ENCODE results near the gene ARL13A.
"Not testable (repeated sequence)": the region's sequence is repeated elsewhere in the genome, so short reads cannot be mapped to it uniquely, and the experiment has no call there.

Gene ARL13A

DNA sequence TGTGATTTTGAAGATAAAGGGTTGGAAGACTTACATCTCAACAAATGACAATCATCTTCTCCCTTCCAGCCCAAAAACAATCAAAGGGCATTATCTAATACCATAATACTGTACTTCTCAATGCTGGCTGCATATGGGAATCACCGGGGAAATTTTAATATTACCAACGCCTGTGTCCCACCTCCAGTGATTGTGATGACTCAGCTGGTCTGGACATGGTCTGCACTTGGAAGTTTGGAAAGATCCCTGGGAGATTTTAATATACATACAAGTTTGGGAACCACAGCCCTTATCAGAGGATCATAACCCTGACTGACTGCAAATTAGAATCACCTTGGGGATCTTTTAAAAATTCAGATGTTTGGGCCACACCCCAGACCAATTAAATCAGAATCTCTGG lies 29.9 kb downstream of the ARL13A start:
- no peaks in the 10 kb centered on the region for H3K27me3 ChIP-seq (ENCODE audit: control insufficient read depth, insufficient read depth, low read length)

DNA sequence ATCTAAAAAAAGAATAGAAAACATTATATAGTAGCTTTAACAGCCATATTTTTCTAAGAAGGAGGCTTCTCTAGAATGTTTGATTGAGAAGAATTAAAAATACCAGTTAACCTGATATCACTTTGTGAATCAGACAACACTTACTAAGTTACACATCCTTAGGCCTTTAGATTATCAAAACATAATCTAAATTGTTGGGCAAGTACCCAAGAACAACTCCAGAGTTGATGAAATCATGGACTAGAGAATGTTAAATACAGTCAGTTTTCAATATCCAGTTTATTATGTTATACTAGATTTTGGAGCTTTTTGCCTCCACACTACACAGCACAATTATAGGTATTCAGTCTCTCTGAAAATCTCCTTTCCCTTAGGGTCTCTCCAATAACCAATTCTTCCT lies 39.6 kb downstream of the ARL13A start:
- Histone ChIP-seq H3K36me3 (ENCODE audit: control insufficient read depth, insufficient read depth, low read length) (no peaks in the 10 kb centered on the region), H3K4me3 (ENCODE audit: low read length) (no peak overlapping the region), H3K27me3 (ENCODE audit: control insufficient read depth, insufficient read depth, low read length) (no peaks in the 10 kb centered on the region)

More for the DNA sequence above, 29.9 kb downstream of the ARL13A start:
- Histone ChIP-seq H3K9ac (ENCODE audit: low read length) (no peak overlapping the region), H3K4me1 (ENCODE audit: control insufficient read depth, insufficient read depth, low read length) (no peaks in the 10 kb centered on the region), H3K27ac (ENCODE audit: low read depth, low read length) (no peak overlapping the region), H3K4me3 (ENCODE audit: low read length) (no peak overlapping the region), H3K36me3 (ENCODE audit: control insufficient read depth, insufficient read depth, low read length) (no peaks in the 10 kb centered on the region)

DNA sequence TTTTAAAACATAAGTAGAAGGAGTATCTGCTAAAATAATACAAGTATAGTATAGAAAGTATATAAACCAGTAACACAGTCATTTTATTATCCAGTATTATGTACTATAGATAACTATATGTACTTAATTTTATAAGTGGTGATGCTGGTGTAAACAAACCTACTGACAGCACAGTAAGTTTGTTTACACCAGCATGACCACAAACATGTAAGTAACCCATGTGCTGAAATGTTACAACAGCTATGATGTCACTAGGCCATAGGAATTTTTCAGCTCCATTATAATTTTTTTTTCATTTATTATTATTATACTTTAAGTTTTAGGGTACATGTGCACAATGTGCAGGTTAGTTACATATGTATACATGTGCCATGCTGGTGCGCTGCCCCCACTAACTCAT lies 42.5 kb downstream of the ARL13A start:
- not testable (repeated sequence) for H3K9ac ChIP-seq (ENCODE audit: low read length); H3K4me1 ChIP-seq (ENCODE audit: control insufficient read depth, insufficient read depth, low read length); H3K36me3 ChIP-seq (ENCODE audit: control insufficient read depth, insufficient read depth, low read length); H3K27me3 ChIP-seq (ENCODE audit: control insufficient read depth, insufficient read depth, low read length); H3K4me3 ChIP-seq (ENCODE audit: low read length); H3K27ac ChIP-seq (ENCODE audit: low read depth, low read length)

More for the DNA sequence above, 39.6 kb downstream of the ARL13A start:
- Histone ChIP-seq H3K4me1 (ENCODE audit: control insufficient read depth, insufficient read depth, low read length) (no peaks in the 10 kb centered on the region), H3K27ac (ENCODE audit: low read depth, low read length) (no peak overlapping the region), H3K9ac (ENCODE audit: low read length) (no peak overlapping the region)

DNA sequence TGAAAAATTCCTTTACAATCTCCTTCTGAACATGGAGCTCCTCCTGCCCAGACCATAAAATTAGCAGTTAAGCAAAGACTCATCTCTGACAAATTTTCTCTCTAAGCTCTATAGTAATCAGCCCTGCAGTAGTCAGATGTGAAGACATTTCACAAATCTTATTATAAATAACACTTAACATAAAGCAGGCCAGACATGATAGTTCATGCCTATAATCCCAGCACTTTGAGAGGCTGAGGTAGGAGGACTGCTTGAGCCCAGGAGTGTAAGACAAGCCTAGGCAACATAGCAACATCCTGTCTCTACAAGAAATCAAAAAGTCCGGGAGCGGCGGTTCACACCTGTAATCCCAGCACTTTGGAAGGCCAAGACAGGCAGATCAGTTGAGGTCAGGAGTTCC lies 52.5 kb downstream of the ARL13A start:
- H3K4me1 ChIP-seq (ENCODE audit: control insufficient read depth, insufficient read depth, low read length) = no peaks in the 10 kb centered on the region
- H3K4me3 ChIP-seq (ENCODE audit: low read length) = no peak overlapping the region
- H3K36me3 ChIP-seq (ENCODE audit: control insufficient read depth, insufficient read depth, low read length) = peaks cover 3% of the 10 kb centered on the region
- no peak overlapping the region for H3K9ac ChIP-seq (ENCODE audit: low read length)
- H3K27ac ChIP-seq (ENCODE audit: low read depth, low read length) = no peak overlapping the region
- H3K27me3 ChIP-seq (ENCODE audit: control insufficient read depth, insufficient read depth, low read length) = no peaks in the 10 kb centered on the region

DNA sequence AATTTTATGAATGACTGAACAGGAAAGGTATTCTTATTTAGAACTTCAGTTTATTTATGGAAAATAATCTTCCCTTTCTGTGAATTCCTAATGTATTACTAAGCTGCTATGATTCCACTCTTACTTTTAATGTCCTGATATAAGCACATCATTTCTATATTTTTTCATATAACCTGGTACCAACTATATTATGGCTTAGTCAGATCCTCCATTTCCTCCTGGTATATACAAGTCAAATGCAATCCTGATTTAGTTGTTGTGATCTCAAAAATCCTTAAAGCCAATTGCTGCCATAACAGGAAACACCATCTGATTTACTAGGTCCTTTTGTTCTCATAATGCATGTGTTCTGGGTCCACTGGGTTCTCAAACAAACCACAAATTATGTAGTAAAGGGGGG lies 55.6 kb downstream of the ARL13A start:
- Histone ChIP-seq H3K4me3 (ENCODE audit: low read length) (no peak overlapping the region), H3K27me3 (ENCODE audit: control insufficient read depth, insufficient read depth, low read length) (no peaks in the 10 kb centered on the region), H3K4me1 (ENCODE audit: control insufficient read depth, insufficient read depth, low read length) (no peaks in the 10 kb centered on the region), H3K9ac (ENCODE audit: low read length) (no peak overlapping the region), H3K27ac (ENCODE audit: low read depth, low read length) (no peak overlapping the region), H3K36me3 (ENCODE audit: control insufficient read depth, insufficient read depth, low read length) (peaks cover 6% of the 10 kb centered on the region)

DNA sequence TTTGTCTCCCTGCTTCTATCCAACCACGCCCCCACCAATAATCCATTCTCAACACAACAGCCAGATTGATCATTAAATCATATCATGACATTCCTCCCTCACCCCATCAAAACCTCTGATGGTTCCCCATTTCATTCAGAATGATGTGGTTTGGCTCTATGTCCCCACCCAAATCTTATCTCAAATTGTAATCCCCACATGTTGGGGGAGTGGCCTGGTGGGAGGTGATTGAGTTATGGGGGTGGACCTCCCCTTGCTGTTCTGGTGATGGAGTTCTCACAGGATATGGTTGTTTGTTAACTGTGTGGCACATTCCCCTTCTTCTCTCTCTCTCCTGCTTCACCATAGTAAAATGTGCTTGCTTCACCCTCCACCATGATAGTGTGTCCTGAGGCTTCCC lies 59.1 kb downstream of the ARL13A start:
- no peaks in the 10 kb centered on the region for H3K27me3 ChIP-seq (ENCODE audit: control insufficient read depth, insufficient read depth, low read length)
- H3K36me3 ChIP-seq (ENCODE audit: control insufficient read depth, insufficient read depth, low read length) = peaks cover 3% of the 10 kb centered on the region
- H3K4me1 ChIP-seq (ENCODE audit: control insufficient read depth, insufficient read depth, low read length) = no peaks in the 10 kb centered on the region
- H3K27ac ChIP-seq (ENCODE audit: low read depth, low read length) = no peak overlapping the region
- no peak overlapping the region for H3K4me3 ChIP-seq (ENCODE audit: low read length)
- H3K9ac ChIP-seq (ENCODE audit: low read length) = no peak overlapping the region

DNA sequence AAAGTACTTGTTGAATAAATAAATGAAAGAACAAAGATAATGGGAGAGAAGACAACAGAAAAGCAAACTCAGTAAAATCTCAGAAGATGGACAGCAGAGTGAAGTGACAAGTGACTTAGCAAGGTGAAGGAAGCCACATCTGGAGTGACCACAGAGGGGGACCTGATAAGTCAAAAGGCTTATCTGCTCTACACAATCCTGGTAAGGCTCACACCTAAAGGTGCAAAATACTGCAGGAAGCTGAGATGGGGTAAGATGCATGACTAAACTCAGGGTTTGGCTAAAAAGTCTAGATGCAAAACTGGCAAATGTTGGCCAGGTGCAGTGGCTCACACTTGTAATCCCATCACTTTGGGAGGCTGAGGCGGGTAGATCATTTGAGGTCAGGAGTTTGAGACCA lies 60.2 kb downstream of the ARL13A start:
- no peaks in the 10 kb centered on the region for H3K4me1 ChIP-seq (ENCODE audit: control insufficient read depth, insufficient read depth, low read length)
- H3K27me3 ChIP-seq (ENCODE audit: control insufficient read depth, insufficient read depth, low read length) = no peaks in the 10 kb centered on the region
- peaks cover 3% of the 10 kb centered on the region for H3K36me3 ChIP-seq (ENCODE audit: control insufficient read depth, insufficient read depth, low read length)
- no peak overlapping the region for H3K27ac ChIP-seq (ENCODE audit: low read depth, low read length)
- H3K4me3 ChIP-seq (ENCODE audit: low read length) = no peak overlapping the region
- H3K9ac ChIP-seq (ENCODE audit: low read length) = no peak overlapping the region

DNA sequence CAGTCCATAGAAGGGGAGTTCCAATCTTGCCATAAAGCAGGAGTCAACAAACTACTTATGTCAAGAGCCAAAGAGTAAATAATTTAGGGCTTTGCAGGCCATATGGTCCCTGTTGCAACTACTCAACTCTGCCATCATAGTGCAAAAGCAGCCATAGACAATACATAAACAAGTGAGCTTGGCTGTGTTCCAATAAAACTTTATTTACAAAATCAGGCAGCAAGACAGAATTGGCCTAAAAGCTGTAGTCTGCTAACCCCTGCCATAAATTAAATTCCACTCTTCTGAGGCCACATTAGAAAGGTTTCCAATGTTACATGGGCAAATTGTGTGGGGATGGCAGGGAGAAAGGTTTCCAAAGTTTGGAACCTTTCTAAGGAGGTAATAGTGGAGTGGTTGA lies 67.7 kb downstream of the ARL13A start:
- H3K36me3 ChIP-seq (ENCODE audit: control insufficient read depth, insufficient read depth, low read length) = peaks cover 2% of the 10 kb centered on the region
- no peak overlapping the region for H3K27ac ChIP-seq (ENCODE audit: low read depth, low read length)
- no peak overlapping the region for H3K4me3 ChIP-seq (ENCODE audit: low read length)
- H3K27me3 ChIP-seq (ENCODE audit: control insufficient read depth, insufficient read depth, low read length) = no peaks in the 10 kb centered on the region
- no peak overlapping the region for H3K9ac ChIP-seq (ENCODE audit: low read length)
- no peaks in the 10 kb centered on the region for H3K4me1 ChIP-seq (ENCODE audit: control insufficient read depth, insufficient read depth, low read length)

DNA sequence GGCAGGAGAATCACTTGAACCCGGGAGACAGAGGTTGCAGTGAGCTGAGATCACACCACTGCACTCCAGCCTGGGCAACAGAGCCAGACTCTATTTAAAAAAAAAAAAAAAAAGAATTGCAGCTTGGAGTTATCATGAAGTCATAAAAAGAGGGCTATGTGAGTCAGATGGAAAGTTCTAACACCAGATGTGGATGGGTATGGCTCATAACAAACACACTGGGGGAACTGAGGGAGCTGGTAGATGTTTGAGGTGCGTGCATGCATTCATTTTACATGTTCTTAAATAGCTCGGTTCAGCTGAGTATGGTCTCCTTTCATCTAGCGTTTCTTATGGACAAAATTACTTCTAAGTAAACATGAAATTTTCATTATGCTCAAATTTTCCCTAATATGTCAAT lies 70.7 kb downstream of the ARL13A start:
- Histone ChIP-seq H3K27me3 (ENCODE audit: control insufficient read depth, insufficient read depth, low read length) (no peaks in the 10 kb centered on the region), H3K4me1 (ENCODE audit: control insufficient read depth, insufficient read depth, low read length) (no peaks in the 10 kb centered on the region), H3K36me3 (ENCODE audit: control insufficient read depth, insufficient read depth, low read length) (peaks cover 2% of the 10 kb centered on the region), H3K27ac (ENCODE audit: low read depth, low read length) (no peak overlapping the region), H3K4me3 (ENCODE audit: low read length) (no peak overlapping the region), H3K9ac (ENCODE audit: low read length) (no peak overlapping the region)
